ENCODE data around the gene LPCAT3. TPM values are rescaled to one million over a fixed set of nuclear protein-coding genes. Genes with fewer than 3 reads are reported as not detected.

The LPCAT3 gene
- total RNA-seq, 1 donor from 2014 or later = 18.8 TPM

DNA sequence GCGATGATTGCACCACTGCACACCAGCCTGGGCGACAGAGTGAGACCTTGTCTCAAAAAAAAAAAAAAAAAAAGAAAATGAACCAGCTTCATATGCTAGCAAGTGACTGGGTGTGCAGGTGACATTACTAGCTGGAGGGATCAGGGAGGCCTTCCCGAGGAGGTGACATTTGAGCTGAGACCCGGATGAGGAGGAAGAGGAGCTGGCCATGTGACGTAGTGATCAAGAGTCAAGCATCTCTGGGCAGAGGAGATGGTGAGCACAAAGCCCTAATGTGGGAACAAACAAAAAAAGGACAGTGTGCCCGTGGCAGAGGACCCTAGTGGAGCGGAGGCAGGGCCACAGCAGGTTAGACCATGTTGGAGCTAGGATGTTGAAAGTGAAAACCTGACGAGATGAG, 70.7 kb downstream of the LPCAT3 start:
- Mint-ChIP-seq H3K27me3 (ENCODE audit: low read depth) (no peaks in the 10 kb centered on the region), H3K4me3 (ENCODE audit: unreplicated experiment) (no peak overlapping the region), H3K4me1 (ENCODE audit: low read depth) (peaks cover 34% of the 10 kb centered on the region), H3K36me3 (ENCODE audit: low read depth) (peaks cover 7% of the 10 kb centered on the region), H3K9me3 (ENCODE audit: low read depth) (no peaks in the 10 kb centered on the region), H3K27ac (ENCODE audit: unreplicated experiment) (peak overlapping the region; percentile 36)
- DNase-seq (ENCODE audit: low spot score) = peak; percentile 28
- TF ChIP-seq, protein P1, sequence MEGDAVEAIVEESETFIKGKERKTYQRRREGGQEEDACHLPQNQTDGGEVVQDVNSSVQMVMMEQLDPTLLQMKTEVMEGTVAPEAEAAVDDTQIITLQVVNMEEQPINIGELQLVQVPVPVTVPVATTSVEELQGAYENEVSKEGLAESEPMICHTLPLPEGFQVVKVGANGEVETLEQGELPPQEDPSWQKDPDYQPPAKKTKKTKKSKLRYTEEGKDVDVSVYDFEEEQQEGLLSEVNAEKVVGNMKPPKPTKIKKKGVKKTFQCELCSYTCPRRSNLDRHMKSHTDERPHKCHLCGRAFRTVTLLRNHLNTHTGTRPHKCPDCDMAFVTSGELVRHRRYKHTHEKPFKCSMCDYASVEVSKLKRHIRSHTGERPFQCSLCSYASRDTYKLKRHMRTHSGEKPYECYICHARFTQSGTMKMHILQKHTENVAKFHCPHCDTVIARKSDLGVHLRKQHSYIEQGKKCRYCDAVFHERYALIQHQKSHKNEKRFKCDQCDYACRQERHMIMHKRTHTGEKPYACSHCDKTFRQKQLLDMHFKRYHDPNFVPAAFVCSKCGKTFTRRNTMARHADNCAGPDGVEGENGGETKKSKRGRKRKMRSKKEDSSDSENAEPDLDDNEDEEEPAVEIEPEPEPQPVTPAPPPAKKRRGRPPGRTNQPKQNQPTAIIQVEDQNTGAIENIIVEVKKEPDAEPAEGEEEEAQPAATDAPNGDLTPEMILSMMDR (IDR thresholded peaks at IDR 0.05) = no peak

DNA sequence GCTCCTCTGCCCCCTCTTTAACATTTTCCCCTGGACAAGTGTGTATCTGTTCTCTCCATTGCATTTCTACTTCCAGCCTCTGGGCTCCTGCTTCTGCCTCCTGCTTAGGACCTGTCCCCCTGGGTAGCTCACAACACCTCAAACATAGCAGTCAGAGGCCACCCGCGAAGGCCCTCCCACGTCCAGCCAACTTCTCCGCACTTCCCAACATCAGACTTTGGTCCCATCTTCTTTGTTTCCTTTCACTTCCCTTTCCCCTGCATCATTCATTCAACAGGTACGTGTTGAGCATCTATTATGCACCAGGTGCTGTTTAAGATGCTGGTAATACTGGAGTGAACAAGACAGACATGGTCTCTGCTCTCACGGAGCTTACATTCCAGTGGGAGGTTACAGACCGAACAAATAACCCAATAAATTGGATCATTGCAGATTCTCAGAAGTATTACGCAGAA, 71.3 kb downstream of the LPCAT3 start:
- Mint-ChIP-seq H3K4me1 (ENCODE audit: low read depth) (peaks cover 35% of the 10 kb centered on the region), H3K9me3 (ENCODE audit: low read depth) (no peaks in the 10 kb centered on the region), H3K36me3 (ENCODE audit: low read depth) (peaks cover 7% of the 10 kb centered on the region), H3K27me3 (ENCODE audit: low read depth) (no peaks in the 10 kb centered on the region), H3K4me3 (ENCODE audit: unreplicated experiment) (no peak overlapping the region), H3K27ac (ENCODE audit: unreplicated experiment) (no peak overlapping the region)
- TF ChIP-seq, protein P1 (IDR thresholded peaks at IDR 0.05) = no peak
- DNase-seq (ENCODE audit: low spot score) = no peak

DNA sequence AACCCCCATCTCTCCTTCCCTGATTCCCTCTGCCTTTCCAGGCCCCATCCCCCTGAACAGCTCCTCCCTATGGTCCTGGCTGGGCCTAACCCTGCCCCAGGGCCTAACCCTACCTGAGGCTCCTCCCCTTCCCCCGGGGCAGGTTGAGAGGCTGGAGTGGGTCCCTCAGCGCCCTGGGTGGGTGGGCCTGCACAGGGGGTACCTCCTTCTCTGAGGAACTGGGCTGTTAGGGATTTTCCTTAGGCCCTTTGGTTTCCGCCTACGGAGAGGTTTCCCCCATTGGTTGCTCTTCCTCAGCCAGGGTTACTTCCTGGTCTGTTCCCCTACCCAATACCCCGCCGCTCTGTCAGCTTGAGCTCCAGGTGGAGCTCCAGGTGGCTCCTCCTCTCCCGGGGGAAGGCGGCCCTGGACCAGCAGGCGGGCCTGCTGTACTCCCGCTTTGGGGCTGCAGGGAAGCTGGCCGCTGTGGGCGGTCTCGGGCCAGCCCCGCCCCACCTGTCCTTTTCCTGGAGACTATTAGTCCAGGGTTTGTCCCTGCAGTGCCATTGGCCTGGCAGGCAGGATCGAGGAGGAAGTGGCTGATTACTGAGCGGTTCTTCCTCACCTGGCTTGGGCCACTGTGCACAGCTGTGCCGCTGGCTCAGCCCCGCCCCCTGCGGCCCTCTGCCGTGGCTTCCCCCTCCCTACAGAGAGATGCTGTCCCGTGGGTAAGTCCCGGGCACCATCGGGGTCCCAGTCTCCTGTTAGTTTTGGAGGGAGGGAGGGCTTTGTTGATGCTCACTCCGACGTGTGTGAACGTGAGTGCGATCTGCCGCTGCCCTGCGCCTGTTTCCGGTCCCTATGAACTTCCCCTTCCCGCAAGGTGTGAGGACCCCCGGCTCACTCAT, 72.0 kb downstream of the LPCAT3 start:
- no peak overlapping the region for H3K4me3 Mint-ChIP-seq (ENCODE audit: unreplicated experiment)
- no peak for DNase-seq (ENCODE audit: low spot score)

DNA sequence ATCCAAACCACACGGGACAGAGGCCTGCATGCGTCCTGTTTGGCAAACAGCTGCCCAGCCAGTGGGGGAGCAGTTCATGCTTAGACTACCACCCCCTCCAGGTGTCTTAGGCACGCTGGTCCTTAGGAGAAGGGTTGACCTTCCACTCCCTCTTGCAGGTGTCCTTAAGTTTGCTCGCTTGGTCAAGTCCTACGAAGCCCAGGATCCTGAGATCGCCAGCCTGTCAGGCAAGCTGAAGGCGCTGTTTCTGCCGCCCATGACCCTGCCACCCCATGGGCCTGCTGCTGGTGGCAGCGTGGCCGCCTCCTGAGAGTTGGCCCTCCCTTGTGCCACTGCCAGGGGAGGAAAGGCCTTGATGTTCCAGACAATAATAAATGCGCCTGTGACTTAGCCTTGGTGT, 72.7 kb downstream of the LPCAT3 start:
- Mint-ChIP-seq H3K9me3 (ENCODE audit: low read depth) (no peaks in the 10 kb centered on the region), H3K27ac (ENCODE audit: unreplicated experiment) (no peak overlapping the region), H3K4me1 (ENCODE audit: low read depth) (peaks cover 39% of the 10 kb centered on the region), H3K36me3 (ENCODE audit: low read depth) (peaks cover 10% of the 10 kb centered on the region), H3K4me3 (ENCODE audit: unreplicated experiment) (peak overlapping the region; percentile 91), H3K27me3 (ENCODE audit: low read depth) (no peaks in the 10 kb centered on the region)
- no peak for DNase-seq (ENCODE audit: low spot score)
- TF ChIP-seq, protein P1 (IDR thresholded peaks at IDR 0.05) = no peak

More for the DNA sequence above, 72.0 kb downstream of the LPCAT3 start:
- Mint-ChIP-seq H3K27me3 (ENCODE audit: low read depth) (no peaks in the 10 kb centered on the region), H3K36me3 (ENCODE audit: low read depth) (peaks cover 8% of the 10 kb centered on the region), H3K27ac (ENCODE audit: unreplicated experiment) (no peak overlapping the region), H3K9me3 (ENCODE audit: low read depth) (no peaks in the 10 kb centered on the region), H3K4me1 (ENCODE audit: low read depth) (peaks cover 36% of the 10 kb centered on the region)
- TF ChIP-seq, protein P1 (IDR thresholded peaks at IDR 0.05) = no peak

DNA sequence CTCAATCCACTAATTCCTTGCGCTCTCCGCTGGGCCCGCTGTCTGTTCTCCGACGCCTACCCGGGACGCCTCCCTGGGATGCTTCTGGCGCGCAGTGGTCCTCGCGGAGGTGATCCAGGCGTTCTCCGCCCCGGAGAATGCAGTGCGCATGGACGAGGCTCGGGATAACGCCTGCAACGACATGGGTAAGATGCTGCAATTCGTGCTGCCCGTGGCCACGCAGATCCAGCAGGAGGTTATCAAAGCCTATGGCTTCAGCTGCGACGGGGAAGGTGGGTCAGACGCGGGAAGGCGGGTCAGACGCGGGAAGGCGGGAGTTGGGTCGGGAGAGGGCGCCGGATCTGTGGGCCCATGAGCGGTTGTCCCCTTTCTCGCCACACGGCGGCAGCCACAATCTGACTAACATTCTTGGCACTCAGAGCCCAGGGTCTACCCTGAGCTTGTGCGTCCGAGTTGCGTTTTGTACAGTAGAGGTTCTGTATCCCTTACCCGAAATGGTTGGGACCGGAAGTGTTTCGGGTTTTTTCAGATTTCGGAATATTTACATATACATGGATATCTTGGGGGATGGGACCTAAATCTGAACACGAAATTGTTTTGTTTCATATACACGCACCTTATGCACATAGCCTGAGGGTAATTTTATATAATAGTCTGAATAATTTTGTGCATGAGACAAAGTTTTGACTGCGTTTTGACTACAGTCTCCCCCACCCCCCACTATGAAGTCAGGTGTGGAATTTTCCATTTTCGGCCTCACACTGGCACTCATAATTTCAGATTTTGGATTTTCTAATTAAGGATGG, 73.7 kb downstream of the LPCAT3 start:
- Mint-ChIP-seq H3K4me3 (ENCODE audit: unreplicated experiment) (peak overlapping the region; percentile 91), H3K27ac (ENCODE audit: unreplicated experiment) (peak overlapping the region; percentile 92), H3K9me3 (ENCODE audit: low read depth) (no peaks in the 10 kb centered on the region)

More for the DNA sequence above, 73.7 kb downstream of the LPCAT3 start:
- TF ChIP-seq, protein P1 (IDR thresholded peaks at IDR 0.05) = peak; percentile 95
- Mint-ChIP-seq H3K36me3 (ENCODE audit: low read depth) (peaks cover 14% of the 10 kb centered on the region), H3K4me1 (ENCODE audit: low read depth) (peaks cover 42% of the 10 kb centered on the region), H3K27me3 (ENCODE audit: low read depth) (no peaks in the 10 kb centered on the region)
- DNase-seq (ENCODE audit: low spot score) = no peak

Measured in chondrocyte (in vitro differentiated cells).